ENCODE data around the gene TBCK.
"Not testable (repeated sequence)": the region's sequence is repeated elsewhere in the genome, so short reads cannot be mapped to it uniquely, and the experiment has no call there.

The TBCK gene

DNA sequence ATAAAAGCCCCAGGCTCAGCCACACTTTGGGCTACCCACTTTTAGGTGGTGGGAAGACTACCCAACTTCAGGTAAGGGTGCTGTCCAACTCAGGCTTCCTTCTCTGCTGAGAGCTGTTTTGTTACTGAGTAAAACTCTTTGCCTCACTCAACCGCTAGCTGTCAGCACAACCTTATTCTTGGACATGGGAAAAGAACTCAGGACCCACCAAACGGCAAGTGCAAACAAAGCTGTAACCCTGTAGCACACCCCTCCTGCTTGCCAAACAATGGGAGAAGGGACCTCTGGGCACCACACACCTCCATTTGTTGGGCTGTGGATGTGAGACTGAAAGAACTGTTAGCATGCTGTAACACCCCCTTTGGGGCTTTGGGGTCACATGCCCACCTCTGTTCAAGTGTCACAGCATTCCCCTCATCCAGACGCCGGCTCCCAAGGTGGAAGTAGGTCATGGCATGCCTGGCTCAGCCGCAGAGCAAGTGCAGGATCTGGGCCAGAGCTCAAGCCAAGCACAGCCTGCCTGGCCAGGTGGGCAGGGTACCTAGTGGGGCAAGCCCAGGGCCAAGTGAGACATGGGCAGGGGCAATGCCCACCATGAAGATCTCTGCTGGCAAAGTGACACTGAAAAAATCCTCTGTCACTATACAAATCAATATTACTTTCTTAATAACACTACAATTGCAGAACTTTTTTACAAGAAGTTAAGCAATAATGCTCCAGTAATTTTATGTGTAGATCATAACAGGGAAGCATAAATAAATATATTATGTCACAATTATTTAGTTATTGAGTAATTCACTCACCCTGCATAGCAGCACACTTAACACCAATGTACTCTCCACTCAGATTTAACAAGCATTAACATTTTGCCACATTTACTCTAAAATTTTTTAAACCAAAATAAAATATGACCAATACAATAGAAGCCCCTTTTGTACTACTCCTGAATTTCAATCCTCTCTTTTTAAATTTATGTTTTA is 107.2 kb downstream of the TBCK start:
- no peak for DNase-seq

DNA sequence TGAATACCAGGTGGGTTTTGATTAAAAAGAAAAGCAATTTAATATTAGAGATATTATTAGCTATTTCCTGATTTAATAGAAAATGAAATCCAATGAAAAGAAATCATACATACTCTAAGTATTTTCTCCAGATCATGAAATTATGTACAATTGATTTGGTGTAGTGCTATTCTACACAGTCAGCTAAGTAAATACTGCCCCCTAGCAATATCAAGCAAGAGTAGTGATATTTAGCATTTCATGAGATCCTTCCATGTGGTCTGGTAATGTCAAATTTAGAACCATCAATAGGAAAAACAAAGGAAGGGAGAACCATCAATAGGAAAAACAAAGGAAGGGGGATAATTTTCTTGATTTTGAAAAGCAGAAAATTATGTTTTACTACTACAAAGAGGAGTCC is 114.6 kb downstream of the TBCK start:
- DNase-seq: peak; percentile 36

DNA sequence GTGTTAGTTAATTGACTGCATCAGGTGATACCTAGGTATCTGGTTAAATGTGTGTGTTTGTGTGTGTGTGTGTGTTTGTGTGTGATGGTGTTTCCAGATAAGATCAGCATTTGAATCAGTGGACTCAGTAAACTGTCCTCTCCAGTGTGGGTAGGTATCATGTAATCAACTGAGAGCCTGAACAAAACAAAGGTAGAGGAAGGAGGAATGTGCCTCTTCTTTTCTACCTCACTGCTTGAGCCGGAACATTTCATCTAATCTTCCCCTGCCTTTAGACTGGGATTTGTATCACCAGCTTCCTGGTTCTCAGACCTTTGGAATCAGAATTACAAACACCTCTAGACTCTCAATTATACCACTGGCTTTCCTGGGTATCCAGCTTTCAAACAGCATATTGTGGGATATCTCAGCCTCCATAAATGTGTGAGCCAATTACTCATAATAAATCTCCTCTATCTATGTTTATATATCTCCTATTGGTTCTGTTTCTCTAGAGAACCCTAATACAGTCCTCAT is 120.5 kb downstream of the TBCK start:
- no peak for DNase-seq

DNA sequence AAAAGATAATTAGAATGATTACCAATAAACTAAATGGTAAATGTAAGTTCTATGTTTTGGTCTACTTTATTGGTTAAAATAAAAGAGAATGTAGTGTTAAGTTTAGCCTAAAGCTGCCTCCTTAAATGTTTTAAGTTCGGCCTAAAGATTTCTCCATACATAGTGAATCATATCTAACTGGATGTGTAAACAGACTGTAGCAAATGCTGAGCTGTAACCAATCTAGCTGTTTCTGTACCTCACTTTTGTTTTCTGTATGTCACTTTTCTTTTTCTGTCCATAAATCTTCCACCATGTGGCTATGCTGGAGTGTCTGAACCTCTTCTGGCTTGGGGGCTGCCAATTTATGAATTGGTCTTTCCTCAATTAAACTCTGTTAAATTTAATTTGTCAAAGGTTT is 121.2 kb downstream of the TBCK start:
- DNase-seq: no peak

DNA sequence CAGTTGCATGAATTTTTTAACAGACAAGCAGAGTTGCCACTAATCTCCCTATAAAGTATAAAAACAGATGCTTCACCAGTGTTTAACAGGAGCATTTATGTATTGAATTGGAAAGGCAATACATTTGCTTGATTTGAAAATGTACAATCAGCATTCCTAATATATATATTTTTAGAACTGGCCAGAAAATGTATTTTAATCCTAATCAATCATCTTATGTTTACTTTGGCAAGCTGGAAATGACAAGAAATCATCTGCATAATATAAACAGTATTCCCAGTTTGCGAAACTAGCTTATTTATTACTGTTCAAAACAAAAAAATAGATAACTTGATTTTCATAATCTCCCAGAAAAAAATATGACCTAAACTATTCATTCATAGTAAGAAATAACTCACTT is 123.9 kb downstream of the TBCK start:
- DNase-seq: no peak

DNA sequence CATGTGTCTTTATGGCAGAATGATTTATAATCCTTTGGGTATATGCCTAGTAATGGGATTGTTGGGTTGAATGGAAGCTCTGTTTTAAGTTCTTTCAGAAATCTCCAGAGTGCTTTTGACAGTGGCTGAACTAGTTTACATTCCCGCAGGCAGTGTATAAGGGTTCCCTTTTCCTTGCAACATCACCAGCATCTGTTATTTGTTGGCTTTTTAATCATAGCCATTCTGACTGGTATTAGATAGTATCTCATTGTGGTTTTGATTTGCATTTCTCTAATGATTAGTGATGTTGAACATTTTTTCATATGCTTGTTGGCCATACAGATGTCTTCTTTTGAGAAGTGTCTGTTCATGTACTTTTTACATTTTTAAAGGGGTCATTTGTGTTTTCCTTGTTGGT is 129.8 kb downstream of the TBCK start:
- no peak for DNase-seq

DNA sequence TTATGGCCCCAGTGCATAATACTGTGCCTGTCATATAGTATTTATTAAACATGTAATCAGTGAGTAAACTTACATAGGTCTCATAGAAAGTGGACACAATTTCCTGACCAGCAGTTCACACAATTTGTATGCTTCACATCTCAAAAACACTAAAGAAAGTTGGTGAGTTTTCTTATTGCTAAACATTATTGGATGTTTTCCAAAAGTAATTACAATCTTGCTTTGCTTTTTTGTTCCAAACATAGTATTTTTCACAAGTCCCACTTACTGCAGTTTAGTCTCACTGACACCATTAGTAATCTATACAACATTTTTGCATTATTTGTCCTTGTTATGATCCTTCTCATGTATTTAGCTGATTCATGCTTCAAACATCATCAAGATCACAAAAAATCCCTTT is 132.5 kb downstream of the TBCK start:
- no peak for DNase-seq

DNA sequence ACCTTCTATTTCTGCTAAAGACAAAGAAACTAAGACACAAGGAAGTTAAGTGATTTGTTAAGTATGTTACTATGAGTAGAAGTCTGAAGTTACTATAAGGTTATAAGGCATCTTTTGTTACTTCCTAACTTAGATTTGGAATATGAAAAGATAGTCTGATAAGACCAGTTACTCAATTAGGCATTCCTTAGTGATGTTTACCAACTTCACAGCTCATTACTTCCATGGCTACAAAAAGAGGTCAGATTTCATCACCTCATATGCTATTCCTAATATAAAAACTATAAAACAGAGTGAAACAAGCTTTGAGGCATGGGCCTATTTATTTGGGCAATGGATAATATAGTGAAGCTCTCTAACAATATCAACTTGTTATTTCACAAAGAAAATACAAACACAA is 143.1 kb downstream of the TBCK start:
- no peak for DNase-seq

DNA sequence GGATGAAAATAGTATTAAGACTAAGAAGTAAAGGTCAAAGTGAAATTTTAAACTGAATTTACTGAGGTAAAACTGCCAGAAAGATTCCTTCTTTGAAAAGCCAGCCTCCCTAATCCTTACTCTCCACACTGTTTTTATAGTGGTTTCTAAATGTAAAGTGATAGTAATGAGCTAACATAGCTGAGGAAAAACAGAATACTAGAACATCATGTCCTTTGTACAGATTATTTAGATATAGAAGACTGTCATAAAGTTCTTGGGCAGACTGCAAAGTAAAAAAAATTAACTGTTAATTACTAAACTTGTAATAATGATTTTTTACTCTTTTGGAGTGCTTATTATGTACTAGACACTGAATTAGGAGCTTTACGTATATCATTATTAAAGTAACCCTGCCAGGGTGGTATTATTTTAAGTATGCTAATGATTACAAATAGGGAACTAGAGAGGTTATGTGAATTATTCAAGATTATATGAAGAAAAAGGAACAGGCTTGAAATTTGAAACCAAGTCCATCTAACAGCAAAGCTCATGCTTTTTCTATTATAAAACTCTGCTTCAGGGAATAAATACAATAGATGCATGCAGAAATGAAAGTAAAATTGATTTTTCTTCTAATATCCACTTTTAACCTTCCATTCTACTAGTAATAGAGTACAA is 150.5 kb downstream of the TBCK start:
- no peak for DNase-seq

DNA sequence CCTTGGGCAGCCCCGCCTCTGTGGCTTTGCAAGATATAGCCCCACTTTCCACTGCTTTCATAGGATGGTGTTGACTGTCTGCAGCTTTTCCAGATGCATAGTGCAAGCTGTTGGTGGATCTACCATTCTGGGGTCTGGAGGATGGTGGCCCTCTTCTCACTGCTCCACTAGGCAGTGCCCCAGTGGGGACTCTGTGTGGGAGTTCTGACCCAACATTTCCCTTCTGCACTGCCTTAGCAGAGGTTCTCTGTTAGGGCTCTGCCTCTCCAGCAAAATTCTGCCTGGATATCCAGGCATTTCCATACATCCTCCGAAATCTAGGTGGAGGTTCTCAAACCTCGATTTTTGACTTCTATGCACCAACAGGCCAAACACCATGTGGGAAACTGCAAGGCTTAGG is 153.7 kb downstream of the TBCK start:
- DNase-seq: no peak

DNA sequence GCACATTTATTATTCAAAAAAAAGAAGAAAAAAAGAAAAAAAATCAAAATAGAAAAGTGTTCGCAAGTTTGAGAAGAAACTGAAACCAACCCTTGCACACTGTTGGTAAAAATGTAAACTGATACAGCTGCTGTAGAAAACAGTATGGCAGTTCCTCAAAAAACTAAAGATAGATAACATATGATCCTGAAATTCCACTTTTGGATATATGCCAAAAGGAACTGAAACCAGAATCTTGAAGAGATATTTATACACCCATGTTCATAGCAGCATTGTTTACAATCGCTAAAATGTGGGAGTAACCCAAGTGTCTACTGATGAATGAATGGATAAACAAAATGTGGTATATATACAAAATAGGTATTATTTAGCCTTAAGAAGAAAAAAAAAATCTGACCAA is 155.4 kb downstream of the TBCK start:
- DNase-seq: peak; percentile 2

DNA sequence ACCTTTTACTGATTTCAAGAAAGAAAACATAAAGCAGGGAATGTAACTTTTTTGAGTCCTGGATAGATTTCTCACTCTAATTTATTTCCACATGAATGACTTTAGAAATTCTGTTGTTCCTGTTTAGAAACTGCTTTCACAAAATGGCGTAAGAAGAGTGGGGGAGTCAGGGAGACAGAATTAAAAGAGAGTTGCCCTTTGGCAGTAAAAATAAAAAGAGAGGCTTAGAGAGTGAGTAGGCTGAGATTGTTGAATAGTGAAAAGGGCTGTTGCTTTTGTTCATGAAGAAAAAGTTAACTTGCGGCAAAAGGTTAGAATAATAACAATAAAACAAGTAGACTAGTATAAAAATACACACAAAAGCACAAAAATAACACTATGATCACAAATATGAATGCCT is 166.1 kb downstream of the TBCK start:
- DNase-seq: no peak

DNA sequence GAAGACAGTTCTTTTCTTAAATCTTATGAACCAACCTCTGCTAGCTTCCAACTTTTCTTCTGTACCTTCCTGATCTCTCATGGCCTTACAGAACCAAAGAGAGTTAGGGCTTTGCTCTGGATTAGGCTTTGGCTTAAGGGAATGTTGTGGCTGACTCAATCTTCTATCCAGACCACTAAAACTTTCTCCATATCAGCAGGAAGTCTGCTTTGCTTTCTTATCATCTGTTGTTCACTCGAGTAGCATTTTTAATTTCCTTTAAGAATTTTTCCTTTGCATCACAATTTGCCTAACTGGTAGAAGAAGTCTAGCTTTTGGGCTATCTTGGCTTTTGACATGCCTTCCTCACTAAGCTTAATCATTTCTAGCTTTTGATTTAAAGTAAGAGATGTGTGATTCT is 167.0 kb downstream of the TBCK start:
- no peak for DNase-seq

DNA sequence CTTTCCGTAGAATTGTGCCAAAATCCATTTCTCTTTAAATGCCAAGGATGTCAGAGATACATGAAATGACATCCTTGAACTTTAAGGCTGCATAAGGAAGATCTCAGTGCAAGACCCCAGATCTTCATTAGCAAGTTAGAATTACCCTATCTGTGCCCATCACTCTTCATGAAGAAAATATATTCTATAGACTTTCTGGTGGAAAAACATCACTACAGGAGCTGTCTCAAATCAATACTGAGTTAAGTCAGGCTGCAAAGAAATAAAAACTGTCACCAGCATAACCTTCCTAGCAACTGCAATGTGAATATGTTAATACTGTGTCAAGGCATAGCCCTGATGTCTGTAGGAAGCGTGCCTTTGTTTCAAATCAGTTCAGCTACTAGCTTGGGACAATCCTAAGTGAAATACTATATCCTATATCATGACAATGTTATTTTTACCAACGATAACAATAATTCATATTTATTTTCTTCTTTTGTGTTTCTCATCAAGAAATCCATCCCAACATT is 173.3 kb downstream of the TBCK start:
- DNase-seq: no peak

DNA sequence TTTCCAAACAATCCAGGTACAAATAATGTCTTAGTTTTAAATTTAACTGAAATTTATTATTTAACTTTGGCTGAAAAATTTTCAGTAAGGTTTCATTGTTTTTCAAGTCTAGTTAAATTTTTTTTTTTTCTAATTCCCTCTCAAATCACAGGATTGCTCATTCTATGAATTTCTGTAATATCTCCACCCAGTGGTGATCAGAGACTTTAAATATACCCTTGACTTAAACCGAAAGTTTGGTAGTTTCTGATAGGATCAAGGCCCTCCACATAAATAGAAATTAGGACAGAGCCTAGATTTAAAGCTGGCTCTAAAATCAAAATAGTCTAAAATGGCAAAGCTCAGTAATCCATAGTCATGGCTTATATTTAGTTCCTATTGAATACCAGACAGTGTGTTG is 175.4 kb downstream of the TBCK start:
- no peak for DNase-seq

DNA sequence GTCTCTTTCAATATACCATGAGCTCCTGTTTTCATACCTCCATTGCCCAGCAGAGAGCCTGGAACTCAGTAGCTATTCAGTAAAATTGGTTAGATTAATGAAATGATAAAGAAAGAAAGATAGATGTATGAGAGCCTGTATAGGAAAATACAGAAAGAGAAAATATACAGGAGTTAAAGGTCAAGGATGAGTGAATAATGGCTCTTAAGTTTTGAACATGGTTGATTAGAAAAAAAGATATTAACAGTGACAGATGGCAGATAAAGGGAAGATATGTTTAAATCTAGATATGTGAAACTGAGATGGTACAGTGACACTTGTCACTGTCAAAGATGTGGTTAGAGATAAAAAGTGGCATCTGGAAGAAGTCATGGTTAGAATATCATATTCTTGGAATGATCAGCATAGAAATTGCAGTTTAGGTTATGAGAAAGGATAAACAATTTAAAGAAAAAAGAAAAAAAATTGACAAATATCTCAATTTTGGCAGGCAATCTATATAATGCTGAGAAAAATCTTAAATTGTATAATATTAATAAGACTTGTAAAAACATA is 179.2 kb downstream of the TBCK start:
- DNase-seq: no peak

DNA sequence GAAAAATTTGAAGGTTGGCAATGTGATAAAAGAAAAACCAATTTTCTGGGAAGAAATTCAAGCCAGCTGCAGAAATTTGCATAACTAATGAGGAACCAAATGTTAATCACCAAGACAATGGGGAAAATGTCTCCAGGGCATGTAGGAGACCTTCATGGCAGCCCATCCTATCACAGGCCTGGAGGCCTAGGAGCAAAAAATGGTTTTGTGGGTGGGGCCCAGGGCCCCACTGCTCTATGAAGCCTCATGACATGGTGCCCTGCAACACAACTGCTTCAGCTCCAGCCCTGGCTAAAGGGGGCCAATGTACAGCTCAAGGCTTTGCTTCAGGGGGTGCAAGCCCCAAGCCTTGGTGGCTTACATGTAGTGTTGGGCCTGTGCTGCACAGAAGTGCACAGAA is 184.0 kb downstream of the TBCK start:
- no peak for DNase-seq

DNA sequence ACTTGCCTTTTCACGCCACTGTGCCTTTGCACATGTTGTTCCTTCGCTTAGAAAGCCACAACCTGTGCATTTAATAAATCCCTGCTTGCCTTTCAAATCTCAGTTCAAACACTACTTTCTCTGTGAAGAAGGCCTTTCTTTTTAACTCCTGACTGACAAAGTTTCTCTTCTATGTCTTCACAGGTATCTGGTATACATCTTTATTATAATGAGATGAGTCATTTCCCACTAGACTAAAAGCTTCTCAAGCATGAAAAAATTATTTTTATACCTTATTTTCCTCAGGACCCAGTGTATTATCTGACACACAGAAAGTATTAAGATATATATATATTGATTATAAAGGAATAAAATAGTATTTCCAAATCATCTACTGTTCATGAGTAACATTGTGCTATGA is 189.9 kb downstream of the TBCK start:
- no peak for DNase-seq

DNA sequence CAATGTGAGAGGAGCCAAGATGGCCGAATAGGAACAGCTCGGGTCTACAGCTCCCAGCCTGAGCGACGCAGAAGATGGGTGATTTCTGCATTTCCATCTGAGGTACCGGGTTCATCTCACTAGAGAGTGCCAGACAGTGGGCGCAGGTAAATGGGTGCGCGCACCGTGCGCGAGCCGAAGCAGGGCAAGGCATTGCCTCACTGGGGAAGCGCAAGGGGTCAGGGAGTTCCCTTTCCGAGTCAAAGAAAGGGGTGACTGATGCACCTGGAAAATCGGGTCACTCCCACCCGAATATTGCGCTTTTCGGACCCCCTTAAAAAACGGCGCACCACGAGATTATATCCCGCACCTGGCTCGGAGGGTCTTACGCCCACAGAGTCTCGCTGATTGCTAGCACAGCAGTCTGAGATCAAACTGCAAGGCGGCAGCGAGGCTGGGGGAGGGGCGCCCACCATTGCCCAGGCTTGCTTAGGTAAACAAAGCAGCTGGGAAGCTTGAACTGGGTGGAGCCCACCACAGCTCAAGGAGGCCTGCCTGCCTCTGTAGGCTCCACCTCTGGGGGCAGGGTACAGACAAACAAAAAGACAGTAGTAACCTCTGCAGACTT is 196.0 kb downstream of the TBCK start:
- DNase-seq: not testable (repeated sequence)

DNA sequence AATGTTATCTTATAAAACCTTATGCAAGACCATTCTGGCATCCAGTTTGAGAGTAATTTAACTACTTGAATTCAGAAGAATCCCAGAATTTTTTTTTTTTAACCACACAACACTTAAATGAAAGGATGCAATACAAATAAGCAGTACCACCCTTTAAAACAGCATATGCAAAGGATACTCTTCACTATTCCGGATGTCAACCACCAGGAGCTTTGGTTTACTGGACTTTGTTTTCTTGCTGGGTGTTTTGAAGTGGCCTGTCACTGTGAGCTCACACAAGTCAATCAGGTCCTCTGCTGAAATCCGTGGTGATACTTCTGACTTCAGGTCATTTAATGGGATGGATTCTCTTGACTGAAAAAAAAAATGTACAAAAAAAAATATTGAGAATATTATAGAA is 200.0 kb downstream of the TBCK start:
- DNase-seq: no peak

DNA sequence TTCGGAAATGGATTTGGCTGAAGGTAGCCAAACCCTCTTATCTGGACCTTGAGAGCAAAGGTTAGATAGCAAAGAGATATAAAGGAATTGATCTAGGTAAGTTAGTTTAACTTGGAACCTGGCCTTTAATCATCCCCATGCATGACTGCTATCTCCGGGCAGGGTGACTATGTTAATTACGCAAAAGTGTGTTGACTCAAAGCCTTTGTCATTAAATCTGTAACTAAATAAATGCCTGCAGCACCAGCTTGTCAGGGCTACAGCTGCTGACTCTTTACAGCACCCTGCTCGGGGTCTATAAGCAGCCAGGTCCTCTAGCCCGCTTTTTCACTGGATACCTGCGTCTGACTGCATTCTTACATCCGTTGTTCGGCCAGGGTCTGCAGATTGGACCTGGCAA is 201.7 kb downstream of the TBCK start:
- no peak for DNase-seq

DNA sequence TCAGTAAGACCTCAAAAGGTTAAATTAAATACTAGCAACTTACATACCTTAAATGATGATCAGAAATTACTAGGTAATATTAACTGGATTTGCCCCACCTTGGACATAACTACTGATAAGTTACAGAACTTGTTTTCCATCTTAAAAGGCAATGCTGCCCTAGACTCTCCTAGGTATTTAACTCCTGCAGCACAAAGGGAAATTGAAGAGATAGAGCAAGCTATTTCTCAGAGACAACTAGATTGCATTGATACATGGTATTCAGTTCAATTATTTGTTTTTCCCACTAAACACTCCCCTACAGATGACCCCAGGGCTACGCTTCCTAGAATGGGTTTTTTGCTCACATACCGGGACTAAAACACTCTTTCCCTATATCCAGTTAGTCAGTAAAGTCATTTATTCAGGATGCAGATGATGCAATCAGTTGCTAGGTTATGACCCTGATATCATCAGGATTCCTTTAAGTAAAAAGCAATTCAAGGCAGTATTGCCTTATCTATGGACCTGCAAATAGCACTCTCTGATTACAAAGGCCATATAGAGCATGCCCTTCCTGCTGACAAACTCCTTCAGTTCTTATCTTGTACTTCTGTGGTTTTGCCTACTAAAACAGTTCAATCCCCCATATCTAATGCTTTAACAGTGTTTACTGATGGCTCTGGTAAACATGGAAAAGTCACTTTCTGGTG is 204.1 kb downstream of the TBCK start:
- not testable (repeated sequence) for DNase-seq

DNA sequence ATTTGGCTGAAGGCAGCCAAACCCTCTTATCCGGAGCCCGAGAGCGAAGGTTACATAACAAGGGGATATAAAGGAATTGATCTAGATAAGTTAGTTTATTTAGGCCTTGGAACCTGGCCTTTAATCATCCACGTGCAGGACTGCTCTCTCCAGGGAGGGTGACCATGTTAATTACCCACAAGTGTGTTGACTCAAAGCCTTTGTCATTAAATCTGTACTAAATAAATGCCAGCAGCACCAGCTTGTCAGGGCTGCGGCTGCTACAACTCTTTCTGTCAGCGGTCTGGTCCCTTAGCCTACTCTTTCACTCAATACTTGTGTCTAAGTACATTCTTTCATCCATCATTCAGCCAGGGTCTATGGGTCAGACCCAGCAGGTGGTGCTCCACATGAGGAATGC is 206.1 kb downstream of the TBCK start:
- no peak for DNase-seq
